HG03439 (cell line): ENCODE results near the gene BRD1.
"Not testable (repeated sequence)": the region's sequence is repeated elsewhere in the genome, so short reads cannot be mapped to it uniquely, and the experiment has no call there.

Source experiments
- ATAC-seq: cut with Tn5 transposase; IDR thresholded peaks from one replicate; pipeline ENCODE4 v1.9.1; 2021; ENCODE audit warnings: mild to moderate bottlenecking, moderate library complexity; ENCODE audit not compliant: unreplicated experiment

BRD1 gene

GRCh38 chr22:49785046-49785521, 42.6 kb downstream of the BRD1 start:
- ATAC-seq = no peak

DNA sequence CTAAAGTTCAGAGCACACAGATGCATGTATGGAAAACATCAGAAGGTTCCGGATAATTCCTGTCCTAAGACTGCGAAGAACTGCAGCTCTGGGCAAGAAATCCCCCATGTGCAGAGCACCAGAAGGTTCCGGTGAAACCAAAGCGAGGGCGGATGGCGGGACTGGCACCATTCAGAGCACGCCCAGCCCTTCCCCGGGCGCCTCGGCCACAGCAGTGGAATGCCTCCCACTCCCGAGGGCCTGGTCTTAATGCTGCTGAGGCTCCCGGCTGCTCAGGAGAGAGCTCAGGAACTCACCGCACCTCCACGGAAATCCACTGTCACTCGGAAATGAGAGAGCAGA, 43.1 kb downstream of the BRD1 start:
- no peak for ATAC-seq

GRCh38 chr22:49783926-49784629, 43.6 kb downstream of the BRD1 start:
- no peak for ATAC-seq

DNA sequence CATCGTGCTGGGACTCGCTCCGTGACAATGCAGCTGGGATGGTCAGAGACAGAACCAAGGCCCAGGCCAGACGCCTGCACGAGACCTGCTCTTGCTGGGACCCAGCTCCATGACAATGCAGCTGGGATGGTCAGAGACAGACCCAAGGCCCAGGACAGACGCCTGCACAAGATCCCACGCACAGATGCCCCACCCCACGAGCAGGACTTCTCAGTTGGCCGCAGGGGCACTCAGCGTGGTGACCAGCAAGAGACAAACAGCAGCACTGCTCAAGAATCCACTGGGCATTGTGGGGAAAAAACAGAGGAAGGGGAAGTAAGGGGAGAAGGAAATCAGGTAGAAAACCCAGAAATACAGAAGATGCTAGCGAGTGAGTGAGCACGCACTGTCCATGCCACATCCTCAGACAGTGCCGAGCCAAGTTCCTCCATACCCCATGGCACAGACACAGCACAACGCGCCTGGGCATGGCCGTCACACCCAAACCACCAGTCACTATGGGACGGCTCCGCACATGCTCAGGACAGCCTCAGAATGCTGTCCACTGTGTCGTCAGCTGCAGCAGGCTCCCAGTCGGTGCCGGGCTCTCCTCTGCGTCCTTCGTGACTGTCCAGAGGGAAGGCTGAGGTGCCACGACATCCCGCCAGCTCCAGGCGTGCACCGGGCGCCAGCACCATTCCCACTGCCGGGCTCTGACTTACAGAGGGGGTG, 44.5 kb downstream of the BRD1 start:
- no peak for ATAC-seq

GRCh38 chr22:49781886-49782285, 45.8 kb downstream of the BRD1 start:
- not testable (repeated sequence) for ATAC-seq

DNA sequence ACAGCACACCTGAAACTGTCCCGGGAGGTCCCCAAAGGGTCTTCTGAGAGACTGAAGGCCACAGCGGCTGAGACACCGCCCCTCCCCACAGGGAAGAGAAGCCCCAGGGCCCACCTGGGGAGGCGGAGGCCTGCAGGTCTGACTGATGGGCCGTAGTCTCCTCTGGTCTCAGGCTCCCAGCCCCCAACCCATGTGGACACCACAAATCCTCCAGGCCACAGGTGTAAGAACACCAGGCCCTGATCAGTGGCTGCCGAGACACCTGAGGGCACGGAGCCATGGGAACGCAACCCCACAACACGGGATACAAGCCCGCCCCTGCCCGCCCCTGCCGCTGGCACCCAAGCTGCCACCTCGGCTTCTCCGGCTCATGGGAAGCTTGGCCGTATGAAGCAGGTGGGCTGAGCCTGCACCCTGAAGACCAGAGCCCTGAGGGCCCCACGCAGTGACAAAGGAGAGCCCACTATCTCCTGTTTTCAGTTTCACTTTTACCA, 46.3 kb downstream of the BRD1 start:
- no peak for ATAC-seq

DNA sequence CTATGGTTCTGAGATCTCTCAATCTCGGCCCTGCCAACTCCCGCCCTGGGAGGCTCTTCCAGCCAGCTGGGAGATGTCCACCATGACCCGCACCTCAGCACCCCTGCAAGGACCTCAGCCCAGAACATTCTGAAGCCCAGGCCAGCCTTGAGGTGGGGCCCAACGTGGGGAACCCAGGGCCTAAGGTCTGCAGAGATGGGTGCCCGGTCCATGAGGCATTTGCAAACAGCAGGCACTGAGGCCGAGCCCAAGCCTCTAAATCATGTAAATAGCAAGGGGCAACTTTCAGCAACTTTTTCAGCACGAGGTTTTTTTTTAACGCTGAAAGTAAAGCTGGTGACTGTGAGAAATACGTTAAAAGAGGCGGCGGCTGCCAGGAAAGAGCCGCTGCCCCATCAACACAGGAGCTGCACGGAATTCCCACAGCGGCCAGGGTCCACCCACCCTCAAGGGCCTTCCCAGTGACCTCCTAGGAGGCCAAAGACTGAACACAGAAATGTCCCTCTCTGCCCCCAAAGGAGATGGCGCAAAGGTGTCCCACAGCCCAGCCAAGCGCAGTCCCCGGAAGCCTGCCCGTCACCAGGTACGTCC, 46.9 kb downstream of the BRD1 start:
- ATAC-seq = no peak

DNA sequence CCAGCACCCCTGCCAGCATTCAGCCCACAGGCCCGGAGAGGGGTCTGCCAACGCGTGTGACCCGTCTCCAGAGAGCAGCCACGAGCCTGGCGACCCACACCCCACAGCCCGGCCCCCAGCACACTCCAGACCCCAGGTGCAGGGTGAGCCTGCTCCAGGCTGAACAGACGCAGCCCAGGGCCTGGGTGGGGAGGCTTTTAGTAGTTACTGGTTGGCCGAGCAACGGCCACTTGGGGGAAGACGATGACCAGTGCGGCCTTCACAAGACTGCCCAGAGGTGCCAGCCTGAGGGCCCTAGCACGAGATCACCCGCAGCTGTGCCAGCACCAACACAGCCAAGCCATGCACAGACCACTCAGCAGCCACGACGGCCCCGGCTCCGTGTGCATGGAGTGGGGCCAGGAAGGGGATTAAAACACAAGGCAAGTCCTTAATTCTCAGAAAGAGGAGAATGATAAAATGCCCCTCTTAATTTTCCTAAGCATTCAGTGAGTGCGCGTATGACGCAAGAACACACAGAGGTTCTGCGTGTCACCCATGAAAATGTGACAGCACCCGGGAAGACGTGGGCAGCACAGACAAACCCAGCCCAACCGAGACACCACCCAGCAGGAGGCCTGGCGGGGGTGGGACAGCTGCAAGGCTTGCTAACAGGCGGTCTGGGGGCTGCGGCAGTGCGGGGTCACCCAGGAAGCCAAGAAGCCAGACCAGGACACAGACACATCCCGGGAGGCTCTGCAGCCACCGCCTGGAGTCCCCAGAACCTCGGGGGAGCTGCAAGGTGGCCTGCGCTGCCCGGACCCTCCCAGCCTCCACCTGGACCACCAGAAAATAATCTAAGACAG, 47.6 kb downstream of the BRD1 start:
- ATAC-seq = no peak

GRCh38 chr22:49779211-49779610, 48.5 kb downstream of the BRD1 start:
- ATAC-seq = no peak

GRCh38 chr22:49777569-49778249, 50.0 kb downstream of the BRD1 start:
- no peak for ATAC-seq

DNA sequence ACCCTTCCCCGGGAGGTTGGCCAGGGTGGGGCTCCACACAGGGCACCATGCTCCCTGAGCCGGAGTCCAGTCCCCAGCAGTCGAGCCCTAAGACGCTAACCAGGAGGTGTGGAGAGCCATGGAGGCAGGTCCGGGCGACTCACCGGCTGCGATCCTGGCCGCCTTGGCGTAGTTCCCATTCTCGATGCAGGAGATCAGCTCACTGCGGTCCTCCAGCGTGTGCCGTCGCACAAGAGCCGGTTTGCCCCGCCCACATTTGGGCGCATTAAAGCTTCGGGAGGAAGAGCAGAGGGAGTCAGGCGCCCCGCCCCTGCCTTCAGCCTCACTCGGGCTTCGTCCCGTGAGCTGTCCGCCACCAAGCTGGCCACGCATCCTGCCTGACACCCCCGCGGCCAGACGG, 50.8 kb downstream of the BRD1 start:
- no peak for ATAC-seq

GRCh38 chr22:49775867-49776511, 51.7 kb downstream of the BRD1 start:
- ATAC-seq = no peak

DNA sequence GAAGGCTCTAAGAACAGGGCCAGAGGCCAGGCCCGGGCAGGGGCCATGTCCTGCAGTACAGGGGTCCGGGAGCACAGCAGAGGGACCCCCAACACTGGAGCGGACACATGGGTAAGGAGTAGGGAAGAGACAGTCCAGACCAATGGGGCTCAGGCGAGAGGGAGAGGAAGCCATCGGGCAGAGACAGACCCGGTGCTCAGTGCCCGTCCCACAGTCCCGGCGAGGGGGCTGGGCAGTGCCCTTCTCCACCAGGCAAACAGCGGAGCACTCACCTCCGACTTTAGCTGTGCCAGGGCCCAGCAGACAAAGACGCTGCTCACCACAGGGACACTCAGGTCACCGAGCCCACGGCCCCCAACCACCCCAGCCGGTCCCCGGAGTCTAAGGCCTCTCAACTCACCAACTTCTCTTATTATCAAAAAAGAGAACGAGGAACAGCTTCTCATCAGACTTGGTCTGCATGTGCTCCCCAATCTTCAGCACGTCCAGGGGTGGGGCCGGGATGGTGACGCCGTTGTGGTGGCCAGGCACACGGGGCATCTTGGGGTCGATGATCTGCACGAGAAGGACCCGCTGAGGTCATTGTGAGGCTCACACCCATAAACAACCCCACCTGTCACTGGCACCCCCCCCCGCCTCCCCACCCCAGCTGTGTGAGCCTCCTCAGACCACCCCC, 52.3 kb downstream of the BRD1 start:
- ATAC-seq = no peak

DNA sequence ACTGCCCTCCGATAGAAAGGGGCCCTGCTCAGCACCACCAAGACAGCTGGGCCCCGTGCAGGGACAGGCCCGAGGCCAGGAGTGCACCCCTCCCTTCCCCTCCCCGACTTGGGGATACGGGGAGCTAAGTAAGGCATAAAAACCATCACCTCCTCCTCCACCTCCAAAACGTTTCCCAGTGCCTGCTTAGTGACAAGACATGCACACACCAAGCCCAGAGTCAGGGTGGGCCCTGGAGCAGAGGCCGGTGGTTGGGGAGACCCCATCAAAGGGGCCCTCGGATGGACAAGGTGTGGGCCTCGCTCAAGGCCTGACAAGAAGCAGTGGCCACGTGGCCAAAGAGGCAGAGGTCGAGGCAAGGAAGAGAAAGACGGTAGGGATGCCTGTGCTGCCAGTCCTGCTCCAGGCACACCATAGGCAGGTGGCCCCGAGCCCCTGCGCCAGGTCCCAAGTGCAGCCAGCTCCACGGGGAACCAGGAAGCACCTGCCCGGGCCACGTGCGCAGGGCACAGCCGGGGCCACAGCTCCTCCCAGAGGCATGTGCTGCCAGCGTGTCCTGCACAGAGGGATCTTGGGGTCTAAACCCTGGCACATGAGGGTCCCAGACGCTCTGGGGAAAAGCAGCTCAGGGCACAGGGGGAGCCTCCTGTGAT, 53.0 kb downstream of the BRD1 start:
- no peak for ATAC-seq

DNA sequence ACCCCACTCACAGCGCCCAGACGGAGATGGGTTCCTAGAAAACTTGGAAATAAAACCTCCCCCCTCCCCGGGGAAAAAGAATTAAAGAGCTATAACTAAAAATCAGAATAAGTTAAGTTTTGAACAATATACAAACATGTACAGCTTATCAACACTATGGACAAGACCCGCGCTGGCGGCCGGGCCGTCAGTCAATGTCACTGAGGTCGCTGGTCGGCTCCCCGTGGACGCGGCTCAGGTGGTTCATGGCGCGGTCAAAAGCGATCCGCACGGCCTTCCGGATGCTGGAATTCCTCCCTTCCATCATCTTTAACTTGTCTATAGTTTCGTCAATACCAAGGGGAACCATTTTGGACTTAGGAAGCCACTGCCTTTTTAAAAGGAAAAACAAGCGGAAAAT, 53.6 kb downstream of the BRD1 start:
- ATAC-seq = no peak

GRCh38 chr22:49773531-49773930, 54.1 kb downstream of the BRD1 start:
- no peak for ATAC-seq

GRCh38 chr22:49772692-49773091, 55.0 kb downstream of the BRD1 start:
- ATAC-seq = no peak

- ATAC-seq = no peak
Measured at GRCh38 chr22:49771266-49772065, 56.2 kb downstream of the BRD1 start.
